ENCODE data around the gene STX10. TPM values are rescaled to one million over a fixed set of nuclear protein-coding genes. Genes with fewer than 3 reads are reported as not detected.
A peak's percentile ranks its signal among the peaks of the same experiment; 100 is the strongest.

STX10 gene
- total RNA-seq, 1 donor from 2014 or later, result 46.4 TPM

- peak; percentile 70 to 76 for DNase-seq (ENCODE audit: low read depth in 2 of 2)
These were observed 49.2 kb downstream of the STX10 start for GRCh38 chr19:13100841-13101589.

GRCh38 chr19:13100031-13100588, 50.1 kb downstream of the STX10 start:
- DNase-seq (ENCODE audit: low read depth in 2 of 2), result peak; percentile 42 to 45

- DNase-seq (ENCODE audit: low read depth in 2 of 2), result peak; percentile 52 to 94
These were observed 50.8 kb downstream of the STX10 start for GRCh38 chr19:13099073-13099999.

- peak; percentile 68 to 72 for DNase-seq (ENCODE audit: low read depth in 2 of 2)
These were observed 51.7 kb downstream of the STX10 start for GRCh38 chr19:13098277-13099072.

DNA sequence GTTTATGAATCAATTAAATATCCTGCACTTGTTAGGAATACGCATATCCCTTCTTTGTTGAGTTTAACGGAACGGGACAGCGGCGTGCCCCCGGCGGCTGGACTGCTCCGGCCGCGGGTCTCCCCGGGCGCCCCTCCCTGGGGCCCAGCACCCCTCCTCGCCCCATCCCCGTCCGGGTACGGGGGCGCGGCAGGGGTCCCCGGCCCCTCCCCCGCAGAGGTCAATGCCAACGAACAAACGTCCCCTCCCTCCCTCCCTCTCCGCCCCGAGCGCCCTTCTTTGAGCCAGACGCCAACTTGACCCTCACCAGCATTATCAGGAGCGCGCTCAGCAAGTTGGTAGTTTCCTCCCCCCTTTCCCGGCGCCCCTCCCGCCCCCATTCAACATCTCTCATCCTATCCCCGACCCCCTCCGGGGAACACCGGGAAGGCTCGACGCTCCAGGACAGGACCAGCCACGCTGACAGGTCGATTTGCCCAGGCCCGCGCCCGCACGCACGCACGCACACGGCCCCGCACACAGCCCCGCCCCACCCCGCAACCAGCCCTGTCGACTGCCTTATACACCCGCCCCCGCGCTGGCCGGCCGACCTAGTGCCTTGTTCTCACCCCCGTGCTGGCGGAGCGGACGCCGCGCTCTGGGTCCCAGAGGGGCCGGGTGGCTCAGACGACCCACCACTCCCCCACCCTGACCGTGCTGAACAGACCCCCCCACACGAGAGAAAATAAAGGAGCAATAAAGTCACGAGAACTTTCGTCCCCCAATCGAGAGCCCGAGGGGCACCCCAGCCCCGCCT, 52.5 kb downstream of the STX10 start:
- peak; percentile 53 to 64 for DNase-seq (ENCODE audit: low read depth in 2 of 2)

GRCh38 chr19:13097033-13097462, 53.1 kb downstream of the STX10 start:
- DNase-seq (ENCODE audit: low read depth in 2 of 2), result peak in 1 of 2 donors; percentile 43

DNA sequence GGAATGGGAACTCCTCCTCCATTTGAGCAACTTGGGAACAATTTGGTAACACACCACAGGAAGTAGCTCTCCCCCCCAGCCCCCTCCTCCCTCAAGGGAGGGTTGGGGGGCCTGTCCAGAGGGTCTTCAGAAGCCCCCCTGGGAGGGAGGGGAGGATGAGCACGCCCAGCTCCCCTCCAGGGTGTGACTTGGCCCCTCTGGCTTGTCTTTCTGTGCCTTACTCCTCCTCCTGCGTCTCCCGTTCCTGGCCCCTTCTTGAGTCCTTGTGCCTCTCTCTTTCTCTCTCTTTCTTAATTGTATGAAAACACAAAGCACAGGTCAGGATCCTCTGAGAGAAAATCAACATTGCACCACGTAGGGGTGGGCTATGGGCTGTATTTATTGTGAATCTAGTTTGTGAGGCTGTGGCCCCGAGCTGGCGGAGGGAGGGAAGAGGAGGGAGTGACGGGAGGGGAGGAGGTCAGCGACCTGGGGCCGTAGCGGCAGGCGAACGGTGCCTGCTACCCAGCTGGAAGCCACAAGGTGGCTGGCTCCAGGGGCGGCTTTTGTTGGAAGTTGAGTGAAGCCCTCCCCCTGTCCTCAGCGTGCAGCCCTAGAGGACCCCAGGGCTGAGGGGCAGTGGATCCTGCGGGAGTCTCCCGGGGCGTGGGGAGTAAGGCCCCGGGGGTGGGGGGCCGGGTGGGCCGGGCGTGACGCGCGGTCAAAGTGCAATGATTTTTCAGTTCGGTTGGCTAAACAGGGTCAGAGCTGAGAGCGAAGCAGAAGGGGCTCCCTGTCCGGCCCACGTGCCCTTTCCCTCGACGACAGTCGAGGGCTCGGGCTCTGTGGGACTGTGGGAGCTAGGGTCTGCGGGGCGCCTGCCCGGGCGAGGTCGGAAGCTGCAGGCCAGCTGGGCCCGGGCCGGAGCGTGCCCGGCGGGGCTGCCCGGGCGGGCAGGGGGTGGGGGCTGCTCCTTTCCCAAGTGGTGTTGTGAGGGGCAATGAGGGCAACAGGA, 53.9 kb downstream of the STX10 start:
- peak in 1 of 2 donors; percentile 44 for DNase-seq (ENCODE audit: low read depth in 2 of 2)

DNA sequence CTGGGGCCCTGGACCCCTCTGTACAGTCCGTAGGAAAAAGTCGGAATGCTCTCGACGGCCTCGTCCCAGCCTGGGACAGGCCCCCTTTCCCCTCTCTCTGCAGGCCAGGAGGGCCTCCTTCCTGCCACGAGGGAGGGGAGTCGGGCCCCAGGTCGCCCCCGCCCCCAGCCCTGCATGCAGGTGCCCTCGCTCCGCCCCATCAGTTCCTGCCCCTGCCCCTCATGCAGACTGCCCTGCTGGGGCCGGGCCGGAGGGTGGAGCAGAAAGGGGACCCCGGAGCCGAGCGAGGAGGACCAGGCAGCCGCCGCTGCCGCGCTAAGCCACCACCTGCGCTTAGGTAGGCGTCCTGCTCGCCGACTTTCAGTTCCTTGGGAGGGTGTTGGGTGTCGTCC, 54.8 kb downstream of the STX10 start:
- no peak for DNase-seq (ENCODE audit: low read depth in 2 of 2)

GRCh38 chr19:13094771-13095392, 55.3 kb downstream of the STX10 start:
- no peak for DNase-seq (ENCODE audit: low read depth in 2 of 2)

DNA sequence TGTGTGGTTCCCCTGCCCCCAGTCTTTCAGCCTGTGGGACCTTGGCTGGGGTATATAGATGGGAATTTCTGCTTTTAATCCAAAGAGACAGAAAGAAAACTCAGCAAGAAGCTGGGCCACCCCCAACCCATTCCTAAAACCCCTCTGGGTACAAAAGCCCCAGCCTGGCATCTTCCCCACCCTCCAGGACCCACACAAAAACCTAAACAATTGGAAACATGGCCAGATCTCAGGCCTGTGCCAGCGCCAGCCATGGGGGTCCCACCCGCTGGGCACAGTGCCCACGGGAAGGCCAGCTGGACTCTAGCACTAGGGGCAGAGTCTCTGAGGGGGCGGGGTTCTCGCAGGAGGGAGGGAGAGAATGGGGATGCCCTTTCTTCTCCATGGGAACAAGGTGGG, 56.1 kb downstream of the STX10 start:
- peak in 1 of 2 donors; percentile 38 for DNase-seq (ENCODE audit: low read depth in 2 of 2)

Other genes with a start within 250 kb of the STX10 start
- under 0.01 and 0.20 TPM in 2 replicates for gene SYCE2, start 231.1 kb downstream of the STX10 start, total RNA-seq
- gene FARSA, start 216.7 kb downstream of the STX10 start, total RNA-seq, result 40.8 and 53.6 TPM in 2 replicates
- 1,060 and 1,340 TPM in 2 replicates for gene CALR, start 211.8 kb downstream of the STX10 start, total RNA-seq
- 36.8 and 60.5 TPM in 2 replicates for gene RAD23A, start 204.5 kb downstream of the STX10 start, total RNA-seq
- gene GADD45GIP1, start 193.2 kb downstream of the STX10 start, total RNA-seq, result 18.5 and 21.1 TPM in 2 replicates
- gene DAND5, start 180.8 kb downstream of the STX10 start, total RNA-seq, result under 0.01 and 0.22 TPM in 2 replicates
- gene NFIX, start 154.9 kb downstream of the STX10 start, total RNA-seq, result 8.9 and 10.5 TPM in 2 replicates
- 17.3 and 28.8 TPM in 2 replicates for gene LYL1, start 47.5 kb downstream of the STX10 start, total RNA-seq
- 17.4 and 26.6 TPM in 2 replicates for gene TRMT1, start 33.6 kb downstream of the STX10 start, total RNA-seq
- 32.7 and 34.1 TPM in 2 replicates for gene NACC1, start 32.1 kb downstream of the STX10 start, total RNA-seq
- gene IER2, start within 50 bp of the STX10 start, total RNA-seq, result 19.0 and 31.2 TPM in 2 replicates

All from lung microvascular endothelial cell (primary cell).